Metanephros (tissue), 1 donor: ENCODE results near the gene NEK1. TPM values are rescaled to one million over a fixed set of nuclear protein-coding genes. Genes with fewer than 3 reads are reported as not detected.

Source experiments
- total RNA-seq: library from RNA; depleted of rRNA; stranded (reverse); fragments of >200 nt; gene quantifications from one replicate; pipeline ENCODE4 v1.2.3, GENCODE V29; 2014

Gene NEK1, protein sequence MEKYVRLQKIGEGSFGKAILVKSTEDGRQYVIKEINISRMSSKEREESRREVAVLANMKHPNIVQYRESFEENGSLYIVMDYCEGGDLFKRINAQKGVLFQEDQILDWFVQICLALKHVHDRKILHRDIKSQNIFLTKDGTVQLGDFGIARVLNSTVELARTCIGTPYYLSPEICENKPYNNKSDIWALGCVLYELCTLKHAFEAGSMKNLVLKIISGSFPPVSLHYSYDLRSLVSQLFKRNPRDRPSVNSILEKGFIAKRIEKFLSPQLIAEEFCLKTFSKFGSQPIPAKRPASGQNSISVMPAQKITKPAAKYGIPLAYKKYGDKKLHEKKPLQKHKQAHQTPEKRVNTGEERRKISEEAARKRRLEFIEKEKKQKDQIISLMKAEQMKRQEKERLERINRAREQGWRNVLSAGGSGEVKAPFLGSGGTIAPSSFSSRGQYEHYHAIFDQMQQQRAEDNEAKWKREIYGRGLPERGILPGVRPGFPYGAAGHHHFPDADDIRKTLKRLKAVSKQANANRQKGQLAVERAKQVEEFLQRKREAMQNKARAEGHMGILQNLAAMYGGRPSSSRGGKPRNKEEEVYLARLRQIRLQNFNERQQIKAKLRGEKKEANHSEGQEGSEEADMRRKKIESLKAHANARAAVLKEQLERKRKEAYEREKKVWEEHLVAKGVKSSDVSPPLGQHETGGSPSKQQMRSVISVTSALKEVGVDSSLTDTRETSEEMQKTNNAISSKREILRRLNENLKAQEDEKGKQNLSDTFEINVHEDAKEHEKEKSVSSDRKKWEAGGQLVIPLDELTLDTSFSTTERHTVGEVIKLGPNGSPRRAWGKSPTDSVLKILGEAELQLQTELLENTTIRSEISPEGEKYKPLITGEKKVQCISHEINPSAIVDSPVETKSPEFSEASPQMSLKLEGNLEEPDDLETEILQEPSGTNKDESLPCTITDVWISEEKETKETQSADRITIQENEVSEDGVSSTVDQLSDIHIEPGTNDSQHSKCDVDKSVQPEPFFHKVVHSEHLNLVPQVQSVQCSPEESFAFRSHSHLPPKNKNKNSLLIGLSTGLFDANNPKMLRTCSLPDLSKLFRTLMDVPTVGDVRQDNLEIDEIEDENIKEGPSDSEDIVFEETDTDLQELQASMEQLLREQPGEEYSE (N-terminal part only)
- 15.8 TPM for total RNA-seq

DNA sequence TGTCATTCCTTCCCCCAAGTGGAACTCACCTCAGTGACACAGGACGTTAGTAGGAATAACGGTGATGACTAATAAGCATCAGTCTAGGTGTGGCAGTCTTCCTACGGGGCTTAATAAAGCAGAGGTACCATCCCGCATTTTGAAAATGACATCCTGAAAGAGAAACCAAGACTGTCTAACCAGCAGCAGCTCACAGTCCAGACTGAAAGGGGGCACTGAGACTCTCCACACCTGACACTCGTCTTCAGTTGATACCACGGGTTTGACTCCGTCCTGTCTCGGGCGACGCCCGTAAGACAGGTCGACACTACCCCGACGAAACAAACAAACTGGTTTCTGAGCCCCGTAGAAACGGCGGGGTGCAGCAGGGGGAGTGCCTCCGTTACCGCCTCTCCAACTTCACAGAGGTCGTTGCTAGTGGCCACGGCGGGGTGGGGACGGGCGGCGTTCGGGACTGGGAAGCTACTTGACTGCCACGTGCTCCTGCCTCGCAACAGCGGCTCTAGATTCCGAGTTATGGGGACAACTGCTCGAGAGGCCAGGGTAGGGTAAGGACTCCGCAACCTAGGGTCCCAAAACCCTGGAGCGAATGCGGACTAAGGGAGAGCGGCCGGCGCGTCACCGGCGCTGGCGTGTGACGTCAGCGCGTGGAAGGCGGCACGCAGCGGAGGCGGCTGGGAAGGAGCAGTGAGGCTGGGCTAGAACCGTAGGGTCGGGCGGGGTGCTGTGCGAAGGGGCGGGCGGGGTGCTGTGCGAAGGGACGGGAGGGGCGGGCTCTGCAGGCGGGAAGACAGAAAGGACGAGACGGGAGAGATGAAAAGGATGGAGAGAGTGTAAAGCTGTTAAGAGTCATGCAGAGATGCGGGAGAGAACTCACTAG is at the start of gene NEK1:
Gene NEK1 (minus strand): TSS at position 593 of the 880 bp plus-strand sequence. CDS start 9,953 bp downstream, outside the sequence.

DNA sequence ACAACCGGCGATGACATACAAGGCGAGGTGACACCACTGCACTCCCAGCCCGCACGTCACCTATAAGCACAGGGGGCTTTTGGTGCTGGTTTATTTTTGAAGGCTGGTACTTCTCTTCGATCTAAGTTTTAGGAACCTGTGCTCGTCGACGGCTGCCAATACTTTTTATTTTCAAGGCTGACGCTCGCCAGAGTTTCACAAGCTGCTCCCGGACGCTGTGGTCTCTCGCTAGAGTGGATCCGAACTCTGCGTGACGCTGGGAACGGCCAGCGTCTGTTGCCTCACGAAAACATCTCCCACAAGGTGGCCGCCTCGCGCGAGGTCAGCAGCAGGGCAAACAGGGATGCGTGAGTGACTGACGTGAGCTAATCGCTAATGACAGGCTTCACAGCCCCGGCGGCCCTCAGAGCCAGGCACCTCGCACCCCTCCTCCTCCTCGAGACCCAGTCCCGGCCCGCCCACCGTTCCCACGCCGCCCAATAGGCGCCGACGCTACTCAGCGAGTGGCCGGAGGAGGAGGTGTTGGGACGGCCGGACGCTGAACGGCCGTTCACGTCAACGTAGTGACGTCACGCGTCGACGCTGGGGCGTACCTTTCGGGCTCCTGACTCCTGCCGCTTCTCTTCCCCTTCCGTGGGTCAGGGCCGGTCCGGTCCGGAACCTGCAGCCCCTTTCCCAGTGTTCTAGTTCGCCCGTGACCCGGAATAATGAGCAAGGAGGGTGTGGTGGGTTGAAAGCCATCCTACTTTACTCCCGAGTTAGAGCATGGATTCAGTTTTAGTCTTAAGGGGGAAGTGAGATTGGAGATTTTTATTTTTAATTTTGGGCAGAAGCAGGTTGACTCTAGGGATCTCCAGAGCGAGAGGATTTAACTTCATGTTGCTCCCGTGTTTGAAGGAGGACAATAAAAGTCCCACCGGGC is 7.8 kb upstream of the NEK1 start, which contains the start of gene CLCN3:
Gene CLCN3 (plus strand): TSS at position 621 of the 922 bp plus-strand sequence. CDS start 15,351 bp downstream, outside the sequence.

Other genes starting within 250 kb of the NEK1 start
- gene CLCN3, start 8.0 kb upstream of the NEK1 start, total RNA-seq: 41.0 TPM
- gene HPF1, start 145.4 kb upstream of the NEK1 start, total RNA-seq: 22.3 TPM